Mesendoderm (in vitro differentiated cells): ENCODE results near the gene UCKL1.
A peak's percentile ranks its signal among the peaks of the same experiment; 100 is the strongest.

Source experiments
- DNase-seq: peaks from one replicate; pipeline ENCODE4 v3.0.0; 2013
- H2AK5ac ChIP-seq: 2 replicates; pipeline ENCODE4 v1.6.1; 2013; ENCODE audit warnings: low read length, inconsistent platforms
- H2BK120ac ChIP-seq: 2 replicates; pipeline ENCODE4 v1.6.1; 2013; ENCODE audit warnings: low read depth, mild to moderate bottlenecking, low read length, moderate library complexity, mixed read lengths
- H2BK15ac ChIP-seq: replicated peaks from 2 replicates; pipeline ENCODE4 v1.6.1; 2013; ENCODE audit warnings: low read depth, mild to moderate bottlenecking, moderate library complexity
- H2BK5ac ChIP-seq: 2 replicates; pipeline ENCODE4 v1.6.1; 2013; ENCODE audit warnings: low read length, inconsistent platforms
- H3K18ac ChIP-seq: 2 replicates; pipeline ENCODE4 v1.6.1; 2013; ENCODE audit warnings: mild to moderate bottlenecking, low read length, mixed read lengths
- H3K23ac ChIP-seq: one replicate; pipeline ENCODE4 v1.6.1; 2013; ENCODE audit warnings: low read length
- H3K27ac ChIP-seq: 2 replicates; pipeline ENCODE4 v1.5.1; 2013; ENCODE audit warnings: low read depth, mild to moderate bottlenecking, inconsistent platforms, low read length, moderate library complexity
- H3K27me3 ChIP-seq: 2 replicates; pipeline ENCODE4 v1.6.1; 2013; ENCODE audit warnings: low read length, control low read depth, mild to moderate bottlenecking, inconsistent platforms; ENCODE audit not compliant: insufficient read depth, poor library complexity
- H3K36me3 ChIP-seq: 2 replicates; pipeline ENCODE4 v1.6.1; 2013; ENCODE audit warnings: low read length, inconsistent platforms; ENCODE audit not compliant: control insufficient read depth, insufficient read depth
- H3K4ac ChIP-seq: one replicate; pipeline ENCODE4 v1.6.1; 2013; ENCODE audit warnings: low read depth, mild to moderate bottlenecking, low read length, moderate library complexity
- H3K4me1 ChIP-seq: 2 replicates; pipeline ENCODE4 v1.6.1; 2013; ENCODE audit warnings: low read depth, low read length, inconsistent platforms; ENCODE audit not compliant: control insufficient read depth
- H3K4me2 ChIP-seq: 2 replicates; pipeline ENCODE4 v1.6.1; 2013; ENCODE audit warnings: low read length
- H3K4me3 ChIP-seq: 2 replicates; pipeline ENCODE4 v1.5.1; 2013; ENCODE audit warnings: mild to moderate bottlenecking, low read length
- H3K56ac ChIP-seq: one replicate; pipeline ENCODE4 v1.6.1; 2013; ENCODE audit warnings: low read length
- H3K79me1 ChIP-seq: 2 replicates; pipeline ENCODE4 v1.6.1; 2013; ENCODE audit warnings: low read length, inconsistent platforms
- H3K79me2 ChIP-seq: 2 replicates; pipeline ENCODE4 v1.6.1; 2013; ENCODE audit warnings: mild to moderate bottlenecking, low read length; ENCODE audit not compliant: control insufficient read depth, insufficient read depth
- H3K9ac ChIP-seq: 2 replicates; pipeline ENCODE4 v1.6.1; 2013; ENCODE audit warnings: low read length, inconsistent platforms
- H4K5ac ChIP-seq: one replicate; pipeline ENCODE4 v1.6.1; 2013; ENCODE audit warnings: low read length
- H4K8ac ChIP-seq: one replicate; pipeline ENCODE4 v1.6.1; 2013; ENCODE audit warnings: low read depth, mild to moderate bottlenecking, control low read depth, low read length, moderate library complexity
- WGBS: extraction: QIAGEN DNeasy Blood & Tissue Kit; methylation state at CpG from one replicate; pipeline ENCODE4 v1.1.7; 2013; ENCODE audit warnings: low lambda C conversion rate, missing lambda C conversion rate; ENCODE audit not compliant: insufficient coverage; ENCODE audit errors: extremely low coverage; 5-methylcytosine and 5-hydroxymethylcytosine counted together

UCKL1 gene

DNA sequence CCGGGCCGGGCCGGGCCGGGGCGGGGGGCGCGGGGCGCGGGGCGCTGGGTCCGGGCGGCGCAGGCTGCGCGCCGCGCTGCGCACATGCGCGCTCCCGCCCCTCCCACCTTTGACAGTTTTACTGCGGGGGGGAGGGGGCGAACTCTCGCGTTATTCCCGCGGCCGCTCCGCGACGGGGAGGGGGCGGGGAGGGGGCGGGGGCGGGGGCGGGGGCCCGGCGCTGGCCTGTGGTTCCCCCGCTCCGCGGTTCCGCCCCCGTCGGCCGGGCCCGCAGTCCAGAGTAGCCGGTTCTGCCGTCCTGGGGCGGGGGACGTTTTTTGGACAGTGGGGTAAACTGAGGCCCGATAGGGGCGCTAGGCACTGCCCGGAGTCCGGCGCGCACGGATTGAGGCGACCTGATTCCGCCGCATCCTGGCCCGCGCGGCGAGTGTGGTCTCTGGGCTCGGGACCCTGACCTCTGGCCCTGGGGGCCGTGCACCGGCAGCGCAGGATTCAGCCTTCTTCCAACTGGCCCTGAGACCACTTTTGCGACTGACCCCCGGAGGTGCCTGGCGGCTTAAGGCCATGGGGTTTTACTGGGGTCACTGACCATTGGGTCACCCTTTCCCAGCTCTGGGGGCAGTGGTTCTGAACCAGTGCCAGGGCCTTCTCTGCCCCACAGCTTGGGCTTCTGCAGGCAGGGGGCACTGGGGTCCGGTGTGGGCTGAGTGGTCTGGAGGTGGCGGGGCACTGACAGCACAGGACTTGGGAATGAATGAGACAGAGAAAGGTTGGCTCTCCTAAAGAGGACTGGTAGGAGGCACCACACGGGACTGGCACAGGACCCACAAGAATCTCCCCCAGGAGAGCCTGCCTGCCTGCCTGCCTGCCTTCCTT is 13.9 kb upstream of the UCKL1 start, which contains the start of gene ZNF512B:
Gene ZNF512B, minus strand, starts transcription at position 93 of the 876 bp plus-strand sequence. CDS start 1,980 bp downstream, outside the sequence.
- Histone ChIP-seq H3K23ac (peak within 1 kb of the TSS; percentile 45), H3K79me2 (no peaks in the 10 kb centered on the region), H3K4me2 (peak within 1 kb of the TSS; percentile 93), H2BK15ac (no peak within 1 kb of the TSS), H4K8ac (peak within 1 kb of the TSS; percentile 41), H3K4ac (no peak within 1 kb of the TSS), H3K27ac (no peak within 1 kb of the TSS), H3K4me1 (no peaks in the 10 kb centered on the region), H3K79me1 (no peaks in the 10 kb centered on the region), H3K36me3 (peaks cover 6% of the 10 kb centered on the region), H3K56ac (peak within 1 kb of the TSS; percentile 89), H4K5ac (no peak within 1 kb of the TSS), H3K9ac (peak within 1 kb of the TSS; percentile 82), H3K4me3 (peak within 1 kb of the TSS; percentile 52), H2AK5ac (no peak within 1 kb of the TSS), H2BK120ac (no peak within 1 kb of the TSS), H3K18ac (peak within 1 kb of the TSS; percentile 77), H2BK5ac (no peak within 1 kb of the TSS), H3K27me3 (no peaks in the 10 kb centered on the region)
- no CpG with 5 or more reads among the region's 73 CpGs for WGBS
- peak; percentile 72 for DNase-seq

GRCh38 chr20:63968928-63969760 is 12.9 kb upstream of the UCKL1 start:
- Histone ChIP-seq H3K27ac (no peak overlapping the region), H3K36me3 (peaks cover 8% of the 10 kb centered on the region), H3K79me2 (no peaks in the 10 kb centered on the region), H3K18ac (peak overlapping the region; percentile 77), H2BK120ac (no peak overlapping the region), H3K4me2 (peak overlapping the region; percentile 64), H3K4me3 (peak overlapping the region; percentile 47), H2AK5ac (no peak overlapping the region), H3K4me1 (no peaks in the 10 kb centered on the region), H4K5ac (no peak overlapping the region), H2BK5ac (no peak overlapping the region), H3K4ac (no peak overlapping the region), H3K23ac (no peak overlapping the region), H3K79me1 (no peaks in the 10 kb centered on the region), H2BK15ac (no peak overlapping the region), H3K56ac (peak overlapping the region; percentile 88), H3K9ac (peak overlapping the region; percentile 81), H4K8ac (peak overlapping the region; percentile 41), H3K27me3 (no peaks in the 10 kb centered on the region)
- no peak for DNase-seq
- no CpG with 5 or more reads among the region's 70 CpGs for WGBS

DNA sequence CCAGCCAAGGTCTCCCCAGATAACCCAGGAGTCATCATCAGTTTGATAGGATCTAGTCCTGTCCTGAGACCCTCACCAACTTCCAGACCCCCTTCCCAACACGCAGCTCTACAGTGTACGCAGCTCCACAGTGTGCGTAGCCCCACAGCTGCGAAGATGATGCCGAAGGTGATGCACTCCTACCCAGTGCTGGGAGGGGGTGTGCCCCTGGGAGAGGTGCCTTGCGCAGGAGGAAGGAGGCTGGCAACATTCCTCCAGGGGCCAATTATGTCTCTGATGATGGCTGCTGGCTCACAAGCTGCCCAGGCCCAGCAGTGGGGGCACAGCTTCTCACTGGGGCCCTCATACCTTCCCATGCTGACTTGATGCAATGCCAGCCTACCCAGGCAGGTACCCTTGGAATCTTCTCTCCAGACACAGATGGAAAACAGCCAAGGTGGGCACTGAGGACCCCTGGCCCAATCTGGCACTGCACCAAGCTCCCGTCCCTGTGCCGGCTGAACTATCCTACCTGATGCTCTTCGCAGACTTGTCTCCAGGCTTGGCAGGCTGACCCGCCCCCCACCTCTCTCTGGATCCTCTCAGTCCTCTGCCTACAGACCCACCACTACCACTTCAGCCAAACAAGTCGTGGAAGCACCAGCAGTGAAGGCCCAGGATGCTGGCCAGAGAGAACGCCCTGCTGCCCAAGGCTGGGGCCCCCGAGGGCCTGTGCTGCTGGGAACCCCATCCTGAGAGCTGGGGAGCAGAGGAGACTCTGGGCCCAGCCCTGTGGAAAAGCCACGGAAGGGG is 12.1 kb upstream of the UCKL1 start:
- Histone ChIP-seq H3K27me3 (no peaks in the 10 kb centered on the region), H2BK5ac (no peak overlapping the region), H3K23ac (no peak overlapping the region), H3K4me3 (no peak overlapping the region), H4K8ac (no peak overlapping the region), H3K36me3 (peaks cover 11% of the 10 kb centered on the region), H3K27ac (no peak overlapping the region), H3K9ac (peak overlapping the region; percentile 81), H2BK120ac (no peak overlapping the region), H2BK15ac (no peak overlapping the region), H3K18ac (no peak overlapping the region), H3K79me1 (no peaks in the 10 kb centered on the region), H3K4ac (no peak overlapping the region), H2AK5ac (no peak overlapping the region), H3K56ac (peak overlapping the region; percentile 88), H3K4me2 (no peak overlapping the region), H3K4me1 (no peaks in the 10 kb centered on the region), H3K79me2 (no peaks in the 10 kb centered on the region), H4K5ac (no peak overlapping the region)
- DNase-seq = no peak
- WGBS = no CpG with 5 or more reads among the region's 14 CpGs

DNA sequence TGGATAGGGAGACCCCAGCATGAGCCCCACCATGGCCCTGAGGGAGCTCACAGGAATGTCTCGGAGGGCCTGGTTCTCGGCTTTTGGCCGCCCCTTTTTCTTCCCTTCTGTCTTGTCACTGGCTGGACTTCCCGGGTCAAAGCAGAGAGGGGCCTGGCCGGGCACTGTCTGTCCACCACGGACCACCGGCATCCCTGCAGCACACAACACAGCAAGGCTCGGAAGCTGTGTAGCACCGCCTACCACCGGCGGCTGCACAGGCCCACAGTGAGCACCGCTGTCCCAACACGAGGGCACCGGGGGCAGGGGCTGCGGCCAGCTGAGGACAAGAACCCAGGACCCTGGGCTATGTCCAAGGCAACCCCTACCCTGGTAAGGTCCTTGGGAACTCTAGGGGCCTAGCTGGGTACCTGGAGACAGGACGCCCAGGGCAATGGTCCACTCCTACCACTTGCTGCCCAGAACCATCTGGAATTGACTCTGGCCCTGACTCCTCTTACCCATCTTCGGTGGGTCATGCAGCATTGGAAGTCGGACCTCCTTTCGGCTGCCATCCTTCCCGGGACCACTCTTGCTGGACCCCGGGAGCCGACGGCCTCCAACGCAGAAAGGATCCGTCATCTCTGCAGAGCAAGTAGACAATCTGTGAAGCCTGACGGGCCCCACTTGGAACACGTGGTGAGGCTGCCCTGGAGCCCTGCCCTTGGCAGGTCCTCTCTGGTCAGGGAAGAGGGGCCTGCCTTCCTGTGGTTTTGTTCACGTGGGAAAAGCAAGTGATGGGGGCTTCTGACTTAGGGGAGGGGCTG is 11.3 kb upstream of the UCKL1 start:
- no peak overlapping the region for H3K9ac ChIP-seq
- DNase-seq = no peak

DNA sequence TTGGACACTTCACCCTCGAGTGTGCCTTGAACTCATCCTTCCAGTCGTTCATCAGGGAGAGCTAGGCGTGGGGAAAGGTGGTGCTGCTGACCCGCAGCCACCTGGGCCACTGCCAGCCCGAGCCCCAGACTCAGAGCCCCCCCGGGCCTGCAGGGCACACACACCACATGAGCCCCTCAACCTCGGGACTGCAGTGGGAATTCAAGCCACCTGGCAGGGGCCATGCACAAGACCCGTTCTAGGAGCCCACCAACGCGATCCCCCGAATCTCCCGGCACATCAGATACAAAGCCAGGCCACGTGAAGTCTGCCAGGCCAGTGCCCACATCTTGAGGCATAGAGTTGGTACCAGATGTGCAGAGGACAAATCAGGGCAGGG is 10.7 kb upstream of the UCKL1 start:
- no CpG with 5 or more reads among the region's 13 CpGs for WGBS
- Histone ChIP-seq H3K4me2 (no peak overlapping the region), H3K4ac (no peak overlapping the region), H2AK5ac (no peak overlapping the region), H2BK120ac (no peak overlapping the region), H3K4me1 (no peaks in the 10 kb centered on the region), H3K4me3 (no peak overlapping the region), H2BK15ac (no peak overlapping the region), H3K56ac (no peak overlapping the region), H3K23ac (no peak overlapping the region), H3K79me2 (no peaks in the 10 kb centered on the region), H2BK5ac (no peak overlapping the region), H3K36me3 (peaks cover 11% of the 10 kb centered on the region), H3K27ac (no peak overlapping the region), H3K18ac (no peak overlapping the region), H3K79me1 (no peaks in the 10 kb centered on the region), H3K27me3 (no peaks in the 10 kb centered on the region), H3K9ac (no peak overlapping the region), H4K5ac (no peak overlapping the region), H4K8ac (no peak overlapping the region)
- DNase-seq = no peak

More for the DNA sequence above, 11.3 kb upstream of the UCKL1 start:
- Histone ChIP-seq H2BK5ac (no peak overlapping the region), H3K79me2 (no peaks in the 10 kb centered on the region), H4K5ac (no peak overlapping the region), H2BK120ac (no peak overlapping the region), H3K4ac (no peak overlapping the region), H3K56ac (no peak overlapping the region), H2BK15ac (no peak overlapping the region), H4K8ac (no peak overlapping the region), H3K4me2 (no peak overlapping the region), H3K18ac (no peak overlapping the region), H3K4me1 (no peaks in the 10 kb centered on the region), H3K36me3 (peaks cover 11% of the 10 kb centered on the region), H3K4me3 (no peak overlapping the region), H3K23ac (no peak overlapping the region), H3K27me3 (no peaks in the 10 kb centered on the region), H3K27ac (no peak overlapping the region), H3K79me1 (no peaks in the 10 kb centered on the region), H2AK5ac (no peak overlapping the region)
- WGBS = no CpG with 5 or more reads among the region's 28 CpGs
